Smooth muscle cell of the coronary artery (primary cell): ENCODE measurements around the gene CEPT1. TPM values are rescaled to one million over a fixed set of nuclear protein-coding genes. Genes with fewer than 3 reads are reported as not detected.

Source experiments
- total RNA-seq: library from RNA; depleted of rRNA; stranded (reverse); fragments of >200 nt; gene quantifications from 2 replicates; pipeline ENCODE4 v1.2.3, GENCODE V29; 2014; ENCODE audit warnings: low replicate concordance

The CEPT1 gene
- 28.8 and 34.0 TPM in 2 replicates for total RNA-seq

GRCh38 chr1:111139956-111140679, at the start of gene CEPT1, which contains the start of gene DRAM2:
Gene CEPT1 (plus strand): TSS chr1:111140223. CDS start chr1:111147715, 7,492 bp downstream.
Gene DRAM2 (minus strand): TSS chr1:111140093. CDS start chr1:111131554, 8,539 bp downstream.

DNA sequence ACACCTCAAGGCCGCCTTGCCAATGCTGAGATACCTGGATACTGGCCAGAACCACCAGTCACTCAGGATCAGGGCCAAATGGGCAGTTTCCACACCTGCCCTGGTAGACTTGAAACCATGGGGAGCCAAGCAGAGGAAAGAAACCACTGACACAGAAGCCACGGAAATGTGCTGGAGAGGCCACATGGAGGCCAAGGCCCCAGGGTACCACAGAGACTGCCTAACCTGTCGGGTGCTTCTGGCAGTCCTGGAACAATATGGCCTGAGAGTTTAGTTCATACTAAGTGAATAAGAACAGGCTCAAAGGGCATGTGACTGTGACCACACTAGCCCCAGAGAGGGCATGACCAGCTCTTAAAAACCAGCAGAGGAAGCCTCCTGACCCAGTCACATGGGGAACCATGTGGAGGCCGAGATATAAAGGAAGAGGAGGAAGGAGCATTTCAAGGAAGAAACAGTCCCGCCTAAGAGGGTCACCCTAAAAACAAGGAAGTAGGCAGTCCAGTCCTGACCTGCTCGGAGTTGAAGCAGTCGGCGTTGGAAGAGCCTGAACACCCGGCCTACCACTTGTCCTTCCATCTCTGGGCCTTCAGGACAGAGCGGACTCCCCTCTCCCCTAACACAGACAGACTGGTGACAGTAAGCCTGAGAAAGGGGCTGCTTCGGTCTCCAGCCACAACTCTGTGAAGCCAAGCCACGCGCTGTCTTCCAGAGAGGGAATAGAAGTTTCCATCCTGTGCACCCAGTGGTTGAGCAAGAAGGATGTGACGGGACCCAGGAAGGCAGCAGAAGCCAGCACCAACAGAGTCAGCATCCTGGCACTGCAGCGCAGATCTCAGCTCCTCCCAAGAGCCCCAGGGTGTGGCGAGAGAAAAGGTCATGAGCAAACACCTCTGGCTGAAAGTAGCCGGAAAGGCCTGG, 60.1 kb downstream of the CEPT1 start, which contains the start of gene DENND2D:
Gene DENND2D, minus strand, starts transcription at position 766 of the 921 bp plus-strand sequence. Its CDS starts 187 bp downstream, at position 579.

DNA sequence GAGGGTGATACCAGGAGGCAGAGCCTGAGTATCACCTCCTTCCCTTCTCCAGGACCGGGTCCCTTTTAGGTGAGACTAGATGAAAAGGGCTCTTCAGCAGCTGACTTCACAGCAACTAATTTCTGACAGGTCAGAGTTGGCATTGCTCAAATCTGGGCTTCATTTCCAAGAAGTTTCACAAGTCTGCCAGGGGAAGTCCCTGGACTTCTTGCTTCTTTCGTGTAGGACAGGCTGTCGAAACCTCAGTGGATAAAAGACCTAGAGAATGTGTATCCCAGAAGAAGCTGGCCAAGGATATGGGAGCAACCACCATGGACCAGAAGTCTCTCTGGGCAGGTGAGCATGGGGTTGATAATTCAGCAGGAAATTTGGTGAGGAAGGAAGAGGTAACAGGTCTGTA, 87.4 kb downstream of the CEPT1 start, which contains the start of gene CHI3L2:
Gene CHI3L2, plus strand, starts transcription at position 280 of the 400 bp plus-strand sequence. Its CDS starts 17 bp downstream, at position 297.

Other genes starting within 250 kb of the CEPT1 start
- 3.2 and 9.5 TPM in 2 replicates for gene LRIF1, start 176.3 kb upstream of the CEPT1 start, total RNA-seq
- 61.6 and 97.7 TPM in 2 replicates for gene DRAM2, start 130 bp upstream of the CEPT1 start, total RNA-seq
- 2.5 and 8.5 TPM in 2 replicates for gene DENND2D, start 60.4 kb downstream of the CEPT1 start, total RNA-seq
- gene CHI3L2, start 87.5 kb downstream of the CEPT1 start, total RNA-seq = 0.45 and 4.4 TPM in 2 replicates
- not detected in 2 replicates for gene CHIA, start 150.6 kb downstream of the CEPT1 start, total RNA-seq